Epithelial cell of proximal tubule (primary cell): ENCODE results near the gene RMC1. TPM values are rescaled to one million over a fixed set of nuclear protein-coding genes. Genes with fewer than 3 reads are reported as not detected.

Experiments used
- DNase-seq: peaks from one replicate; pipeline ENCODE4 v3.0.0-alpha.2; 2011; ENCODE audit warnings: low read depth
- H3K4me3 ChIP-seq: 2 replicates; pipeline ENCODE4 v1.5.1; 2011; ENCODE audit warnings: low read depth, mild to moderate bottlenecking, low read length
- CTCF ChIP-seq: conservative IDR thresholded peaks from 2 replicates; pipeline ENCODE4 v1.5.1; 2012; ENCODE audit warnings: low read depth, mild to moderate bottlenecking, low read length
- total RNA-seq: library from RNA; depleted of rRNA; stranded (reverse); fragments of >200 nt; gene quantifications from 2 replicates; pipeline ENCODE4 v1.2.3, GENCODE V29; 2015

The RMC1 gene
- 37.0 and 42.5 TPM in 2 replicates for total RNA-seq

GRCh38 chr18:23503038-23503962 lies at the start of gene RMC1:
RMC1 (plus strand) TSS chr18:23503511; CDS start chr18:23503619, 108 bp downstream.
- no peak for TF ChIP-seq CTCF
- peak within 1 kb of the TSS; percentile 93 for H3K4me3 ChIP-seq
- DNase-seq = no peak

- no peak for DNase-seq
- H3K4me3 ChIP-seq = peak overlapping the region; percentile 97
- TF ChIP-seq CTCF = no peak
Observed at GRCh38 chr18:23453680-23454058, 49.6 kb upstream of the RMC1 start.

- H3K4me3 ChIP-seq = no peak overlapping the region
- no peak for DNase-seq
- no peak for TF ChIP-seq CTCF
Observed at GRCh38 chr18:23456835-23457234, 46.5 kb upstream of the RMC1 start.

- no peak for TF ChIP-seq CTCF
- no peak overlapping the region for H3K4me3 ChIP-seq
- DNase-seq = no peak
Observed at GRCh38 chr18:23458830-23459529, 44.3 kb upstream of the RMC1 start.

GRCh38 chr18:23459530-23459921 lies 43.8 kb upstream of the RMC1 start:
- no peak overlapping the region for H3K4me3 ChIP-seq
- DNase-seq = no peak
- no peak for TF ChIP-seq CTCF

- DNase-seq = no peak
- no peak for TF ChIP-seq CTCF
- H3K4me3 ChIP-seq = no peak overlapping the region
Observed at GRCh38 chr18:23460285-23461273, 42.7 kb upstream of the RMC1 start.
